Measurements from ENCODE around the gene SLC25A45. TPM values are rescaled to one million over a fixed set of nuclear protein-coding genes. Genes with fewer than 3 reads are reported as not detected.

The SLC25A45 gene
- total RNA-seq, 1 donor from 2014 or later: 26.8 TPM

DNA sequence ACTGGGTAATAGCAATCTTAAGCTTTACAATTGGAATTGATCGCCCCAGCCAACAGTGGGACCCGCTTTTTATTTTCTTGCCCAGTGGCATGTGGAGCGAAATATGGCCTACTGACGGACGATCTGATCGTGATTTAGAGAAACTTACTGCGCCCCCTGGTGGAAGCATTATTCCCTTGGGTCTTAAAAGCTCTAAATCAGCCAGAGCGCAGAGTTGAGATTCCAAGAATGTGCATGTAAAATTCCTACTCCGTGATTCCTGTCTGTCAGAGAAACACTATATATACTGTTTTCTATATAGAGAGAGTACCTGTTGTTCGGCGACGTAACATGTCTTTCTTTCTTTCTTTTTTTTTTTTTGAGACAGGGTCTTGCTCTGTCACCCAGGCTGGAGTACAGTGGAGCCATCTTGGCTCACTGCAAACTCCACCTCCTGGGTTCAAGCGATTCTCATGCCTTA, 52.5 kb downstream of the SLC25A45 start:
- intact Hi-C loops (cut with micrococcal nuclease): loop anchor here (1.0 to 5.0 kb wide), 5 partner anchors 16 to 218 kb away; partner anchors contain the start of genes CDC42EP2 and TM7SF2

GRCh38 chr11:65329478-65329877, 53.0 kb downstream of the SLC25A45 start:
- intact Hi-C loops (cut with micrococcal nuclease): no loop called here

DNA sequence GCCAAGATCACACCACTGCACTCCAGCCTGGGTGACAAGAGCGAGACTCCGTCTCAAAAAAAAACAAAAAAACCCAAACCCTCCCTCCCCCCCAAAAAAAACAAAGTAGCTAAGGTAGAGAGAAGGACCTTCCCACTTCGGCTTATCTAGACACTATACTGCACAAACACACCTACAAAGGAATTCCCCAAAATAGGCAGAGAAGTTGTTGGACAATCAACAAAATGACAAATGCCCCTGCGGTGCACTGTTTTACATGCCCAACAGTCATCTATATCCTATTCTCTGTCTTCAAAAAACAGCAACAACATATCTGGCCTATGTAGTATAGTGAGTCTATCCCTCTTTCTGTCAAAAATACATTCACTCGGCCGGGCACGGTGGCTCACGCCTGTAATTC, 55.4 kb downstream of the SLC25A45 start:
- intact Hi-C loops (cut with micrococcal nuclease): no loop called here

DNA sequence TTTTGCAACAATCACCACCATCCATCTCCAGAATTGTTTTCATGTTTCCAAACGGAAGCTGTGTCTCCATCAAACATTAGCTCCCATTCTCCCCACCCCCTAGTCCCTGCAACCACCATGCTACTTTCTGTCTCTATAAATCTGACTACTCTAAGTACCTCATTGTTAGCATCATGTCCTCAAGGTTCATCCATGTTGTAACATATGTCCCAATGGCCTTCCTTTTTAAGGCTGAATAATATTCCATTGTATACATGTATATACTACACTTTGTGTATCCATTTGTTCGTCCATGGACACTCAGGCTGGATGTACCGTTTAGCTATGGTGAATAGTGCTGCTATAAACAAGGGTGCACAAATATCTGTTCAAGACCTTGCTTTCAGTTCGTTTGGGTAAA, 57.0 kb downstream of the SLC25A45 start:
- intact Hi-C loops (cut with micrococcal nuclease): no loop called here

Other genes with a start within 250 kb of the SLC25A45 start
- gene SYVN1, start 248.1 kb downstream of the SLC25A45 start, total RNA-seq: 53.2 and 67.2 TPM in 2 replicates
- not detected in 2 replicates for gene SPDYC, start 212.4 kb downstream of the SLC25A45 start, total RNA-seq
- gene CAPN1, start 200.7 kb downstream of the SLC25A45 start, total RNA-seq: 191 TPM in 2 replicates
- gene POLA2, start 120.7 kb downstream of the SLC25A45 start, total RNA-seq: 51.9 and 53.2 TPM in 2 replicates
- gene CDC42EP2, start 67.8 kb downstream of the SLC25A45 start, total RNA-seq: 1.1 and 1.6 TPM in 2 replicates
- gene DPF2, start 48.8 kb downstream of the SLC25A45 start, total RNA-seq: 80.9 and 83.2 TPM in 2 replicates
- gene TIGD3, start 27.9 kb downstream of the SLC25A45 start, total RNA-seq: 0.34 and 0.51 TPM in 2 replicates
- gene FRMD8, start 4.0 kb upstream of the SLC25A45 start, total RNA-seq: 57.5 and 61.6 TPM in 2 replicates
- gene NEAT1, start 40.2 kb upstream of the SLC25A45 start, total RNA-seq: 1,002 TPM in 2 replicates
- gene MALAT1, start 116.4 kb upstream of the SLC25A45 start, total RNA-seq: 8,633 and 8,695 TPM in 2 replicates
- gene SCYL1, start 142.4 kb upstream of the SLC25A45 start, total RNA-seq: 82.4 and 84.4 TPM in 2 replicates
- 99.6 and 106 TPM in 2 replicates for gene LTBP3, start 175.7 kb upstream of the SLC25A45 start, total RNA-seq
- 43.6 and 48.5 TPM in 2 replicates for gene ZNRD2, start 187.8 kb upstream of the SLC25A45 start, total RNA-seq
- 58.1 and 58.2 TPM in 2 replicates for gene FAM89B, start 189.9 kb upstream of the SLC25A45 start, total RNA-seq
- gene EHBP1L1, start 193.4 kb upstream of the SLC25A45 start, total RNA-seq: 122 and 128 TPM in 2 replicates
- 1.9 and 2.2 TPM in 2 replicates for gene KCNK7, start 213.2 kb upstream of the SLC25A45 start, total RNA-seq
- gene MAP3K11, start 231.6 kb upstream of the SLC25A45 start, total RNA-seq: 94.4 and 96.1 TPM in 2 replicates
- gene PCNX3, start 233.1 kb upstream of the SLC25A45 start, total RNA-seq: 61.8 and 66.4 TPM in 2 replicates